ENCODE results near the gene TBC1D5. TPM values are rescaled to one million over a fixed set of nuclear protein-coding genes. Genes with fewer than 3 reads are reported as not detected.

Gene TBC1D5
- total RNA-seq, 4 donors from 2014 or later, result 29.2 to 114 (median 53.4) TPM

DNA sequence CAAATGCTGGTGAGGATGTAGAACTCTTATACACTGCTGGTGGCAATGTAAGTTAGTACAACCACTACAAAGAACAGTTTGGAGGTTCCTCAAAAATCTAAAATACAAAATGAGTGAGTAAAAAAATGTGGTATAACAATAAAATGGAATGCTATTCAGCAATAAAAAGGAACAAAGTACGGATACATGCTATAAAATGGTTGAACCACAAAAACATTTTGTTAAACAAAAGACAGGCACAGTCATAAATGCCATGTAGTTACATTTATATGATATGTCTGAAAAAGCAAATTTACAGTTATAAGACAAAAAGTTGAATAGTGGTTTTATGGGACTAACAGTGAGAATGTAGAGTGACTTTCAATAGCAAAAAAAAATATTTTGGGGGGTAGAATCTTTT is 285.8 kb downstream of the TBC1D5 start:
- Histone ChIP-seq H3K4me3 (no peak overlapping the region), H3K27me3 (no peaks in the 10 kb centered on the region), H3K27ac (no peak overlapping the region), H3K4me1 (no peaks in the 10 kb centered on the region), H3K9me3 (no peaks in the 10 kb centered on the region), H3K36me3 (no peaks in the 10 kb centered on the region)
- TF ChIP-seq, protein P1, sequence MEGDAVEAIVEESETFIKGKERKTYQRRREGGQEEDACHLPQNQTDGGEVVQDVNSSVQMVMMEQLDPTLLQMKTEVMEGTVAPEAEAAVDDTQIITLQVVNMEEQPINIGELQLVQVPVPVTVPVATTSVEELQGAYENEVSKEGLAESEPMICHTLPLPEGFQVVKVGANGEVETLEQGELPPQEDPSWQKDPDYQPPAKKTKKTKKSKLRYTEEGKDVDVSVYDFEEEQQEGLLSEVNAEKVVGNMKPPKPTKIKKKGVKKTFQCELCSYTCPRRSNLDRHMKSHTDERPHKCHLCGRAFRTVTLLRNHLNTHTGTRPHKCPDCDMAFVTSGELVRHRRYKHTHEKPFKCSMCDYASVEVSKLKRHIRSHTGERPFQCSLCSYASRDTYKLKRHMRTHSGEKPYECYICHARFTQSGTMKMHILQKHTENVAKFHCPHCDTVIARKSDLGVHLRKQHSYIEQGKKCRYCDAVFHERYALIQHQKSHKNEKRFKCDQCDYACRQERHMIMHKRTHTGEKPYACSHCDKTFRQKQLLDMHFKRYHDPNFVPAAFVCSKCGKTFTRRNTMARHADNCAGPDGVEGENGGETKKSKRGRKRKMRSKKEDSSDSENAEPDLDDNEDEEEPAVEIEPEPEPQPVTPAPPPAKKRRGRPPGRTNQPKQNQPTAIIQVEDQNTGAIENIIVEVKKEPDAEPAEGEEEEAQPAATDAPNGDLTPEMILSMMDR (IDR thresholded peaks at IDR 0.05), result no peak
- no peak for TF ChIP-seq POLR2A (IDR thresholded peaks at IDR 0.05)
- no peak for DNase-seq

DNA sequence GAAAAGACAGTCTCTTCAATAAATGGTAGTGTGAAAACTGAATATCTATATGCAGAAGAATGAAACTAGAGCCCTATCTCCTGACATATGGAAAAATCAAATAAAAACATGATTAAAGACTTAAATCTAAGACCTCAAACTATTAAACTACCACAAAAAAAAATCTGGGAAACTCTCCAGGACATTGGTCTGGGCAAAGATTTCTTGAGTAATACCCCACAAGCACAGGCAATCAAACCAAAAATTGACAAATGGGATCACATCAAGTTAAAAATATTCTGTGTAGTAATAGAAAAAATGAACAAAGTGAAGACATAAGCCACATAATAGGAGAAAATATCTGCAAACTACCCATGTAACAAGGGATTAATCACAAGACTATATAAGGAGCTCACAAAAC is 286.4 kb downstream of the TBC1D5 start:
- Histone ChIP-seq H3K27ac (no peak overlapping the region), H3K36me3 (no peaks in the 10 kb centered on the region), H3K4me3 (no peak overlapping the region), H3K9me3 (no peaks in the 10 kb centered on the region), H3K4me1 (no peaks in the 10 kb centered on the region), H3K27me3 (no peaks in the 10 kb centered on the region)
- no peak for TF ChIP-seq POLR2A (IDR thresholded peaks at IDR 0.05)
- TF ChIP-seq, protein P1 (IDR thresholded peaks at IDR 0.05), result no peak
- DNase-seq, result no peak

DNA sequence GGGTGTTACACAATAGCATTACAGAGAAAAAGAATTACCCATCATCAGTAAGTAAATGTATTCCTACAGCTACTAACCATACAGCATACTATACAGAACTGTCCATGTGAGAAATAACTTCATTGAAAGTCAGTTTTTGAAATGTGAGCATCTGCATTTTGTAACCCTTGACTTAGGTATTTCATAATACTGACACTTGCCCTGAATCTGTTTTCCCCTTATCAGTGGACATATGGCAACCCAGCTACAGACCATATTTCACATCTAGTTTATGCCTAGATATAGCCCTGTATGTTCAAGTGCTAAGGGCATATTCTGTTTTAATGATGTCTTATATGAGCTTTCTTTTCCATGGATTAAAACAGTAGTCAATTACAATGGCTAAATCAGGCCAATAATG is 297.6 kb downstream of the TBC1D5 start:
- Histone ChIP-seq H3K9me3 (no peaks in the 10 kb centered on the region), H3K27ac (no peak overlapping the region), H3K4me1 (no peaks in the 10 kb centered on the region), H3K27me3 (no peaks in the 10 kb centered on the region), H3K4me3 (no peak overlapping the region), H3K36me3 (no peaks in the 10 kb centered on the region)
- no peak for DNase-seq
- no peak for TF ChIP-seq POLR2A (IDR thresholded peaks at IDR 0.05)
- TF ChIP-seq, protein P1 (IDR thresholded peaks at IDR 0.05), result no peak

DNA sequence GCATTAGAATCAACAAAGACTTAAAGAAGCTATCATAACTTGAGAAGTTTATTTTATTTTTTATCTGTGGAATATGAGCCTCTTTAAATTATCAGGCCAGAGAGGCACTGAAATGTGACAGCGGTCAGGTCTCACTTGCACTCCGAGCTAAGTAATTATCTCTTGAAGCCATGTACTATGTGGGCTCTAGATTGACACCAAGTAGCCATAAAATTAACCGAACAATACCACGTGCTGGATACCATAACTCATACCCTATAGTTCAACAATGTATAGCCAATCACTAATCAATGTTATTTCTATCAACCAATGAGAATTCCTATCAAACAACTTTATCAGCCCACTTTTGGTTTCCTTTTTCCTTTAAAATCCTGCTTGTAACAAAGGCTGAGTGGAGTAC is 299.3 kb downstream of the TBC1D5 start:
- no peak for TF ChIP-seq POLR2A (IDR thresholded peaks at IDR 0.05)
- TF ChIP-seq, protein P1 (IDR thresholded peaks at IDR 0.05), result no peak
- Histone ChIP-seq H3K27ac (no peak overlapping the region), H3K9me3 (no peaks in the 10 kb centered on the region), H3K27me3 (no peaks in the 10 kb centered on the region), H3K36me3 (no peaks in the 10 kb centered on the region), H3K4me1 (no peaks in the 10 kb centered on the region), H3K4me3 (no peak overlapping the region)
- DNase-seq, result no peak

DNA sequence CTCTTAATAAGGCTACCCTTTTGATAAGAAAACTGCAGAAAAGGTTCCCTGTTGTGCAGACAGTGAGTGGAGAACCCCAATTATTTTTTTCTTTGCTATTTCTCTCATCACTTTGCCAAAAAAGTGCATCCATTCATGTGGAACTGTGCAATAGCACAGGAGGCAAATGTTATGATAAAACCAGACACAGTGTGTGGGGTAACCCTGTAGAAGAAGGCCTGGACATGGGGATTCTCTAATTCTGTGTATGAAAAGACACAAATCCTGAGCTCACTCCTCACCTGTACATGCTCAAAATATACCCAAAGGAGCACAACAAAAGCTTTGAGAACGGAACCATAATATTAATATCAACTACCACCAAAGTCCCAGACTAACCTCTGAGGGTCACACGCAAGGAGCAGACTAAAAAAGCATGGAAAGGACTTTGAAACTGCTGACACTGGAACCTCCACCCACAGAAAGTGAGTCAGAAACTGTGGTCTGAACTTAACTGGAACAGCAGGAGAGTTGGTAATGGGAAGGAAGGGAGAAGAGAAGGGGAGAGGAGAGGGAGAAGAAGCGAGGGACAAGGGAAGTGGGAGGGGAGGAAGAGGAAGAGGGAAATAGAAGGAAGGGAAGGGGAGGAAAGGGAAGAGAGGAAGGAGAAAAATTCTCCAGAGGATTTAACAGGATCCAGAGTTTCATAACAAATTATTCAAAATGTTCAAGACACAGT is 299.9 kb downstream of the TBC1D5 start:
- Histone ChIP-seq H3K4me3 (no peak overlapping the region), H3K9me3 (no peaks in the 10 kb centered on the region)
- no peak for DNase-seq

More for the DNA sequence above, 299.9 kb downstream of the TBC1D5 start:
- Histone ChIP-seq H3K27me3 (no peaks in the 10 kb centered on the region), H3K36me3 (no peaks in the 10 kb centered on the region), H3K27ac (no peak overlapping the region), H3K4me1 (no peaks in the 10 kb centered on the region)
- TF ChIP-seq POLR2A (IDR thresholded peaks at IDR 0.05), result no peak
- TF ChIP-seq, protein P1 (IDR thresholded peaks at IDR 0.05), result no peak
